ENCODE measurements around the gene CSRP3.

CSRP3 gene

GRCh38 chr11:19216021-19216420, 14.2 kb upstream of the CSRP3 start (continued):
- TF ChIP-seq HOXA7 (CRISPR knock-in tag; IDR thresholded peaks at IDR 0.05; ENCODE audit: borderline replicate concordance) (no peak), ZBTB20 (tag by site-specific recombination; IDR thresholded peaks at IDR 0.05) (no peak), ZNF211 (tag by site-specific recombination; IDR thresholded peaks at IDR 0.05; ENCODE audit: low read depth) (no peak)
- TF ChIP-seq, protein P1, sequence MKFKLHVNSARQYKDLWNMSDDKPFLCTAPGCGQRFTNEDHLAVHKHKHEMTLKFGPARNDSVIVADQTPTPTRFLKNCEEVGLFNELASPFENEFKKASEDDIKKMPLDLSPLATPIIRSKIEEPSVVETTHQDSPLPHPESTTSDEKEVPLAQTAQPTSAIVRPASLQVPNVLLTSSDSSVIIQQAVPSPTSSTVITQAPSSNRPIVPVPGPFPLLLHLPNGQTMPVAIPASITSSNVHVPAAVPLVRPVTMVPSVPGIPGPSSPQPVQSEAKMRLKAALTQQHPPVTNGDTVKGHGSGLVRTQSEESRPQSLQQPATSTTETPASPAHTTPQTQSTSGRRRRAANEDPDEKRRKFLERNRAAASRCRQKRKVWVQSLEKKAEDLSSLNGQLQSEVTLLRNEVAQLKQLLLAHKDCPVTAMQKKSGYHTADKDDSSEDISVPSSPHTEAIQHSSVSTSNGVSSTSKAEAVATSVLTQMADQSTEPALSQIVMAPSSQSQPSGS (tag by site-specific recombination; IDR thresholded peaks at IDR 0.05; ENCODE audit: low read depth): no peak

DNA sequence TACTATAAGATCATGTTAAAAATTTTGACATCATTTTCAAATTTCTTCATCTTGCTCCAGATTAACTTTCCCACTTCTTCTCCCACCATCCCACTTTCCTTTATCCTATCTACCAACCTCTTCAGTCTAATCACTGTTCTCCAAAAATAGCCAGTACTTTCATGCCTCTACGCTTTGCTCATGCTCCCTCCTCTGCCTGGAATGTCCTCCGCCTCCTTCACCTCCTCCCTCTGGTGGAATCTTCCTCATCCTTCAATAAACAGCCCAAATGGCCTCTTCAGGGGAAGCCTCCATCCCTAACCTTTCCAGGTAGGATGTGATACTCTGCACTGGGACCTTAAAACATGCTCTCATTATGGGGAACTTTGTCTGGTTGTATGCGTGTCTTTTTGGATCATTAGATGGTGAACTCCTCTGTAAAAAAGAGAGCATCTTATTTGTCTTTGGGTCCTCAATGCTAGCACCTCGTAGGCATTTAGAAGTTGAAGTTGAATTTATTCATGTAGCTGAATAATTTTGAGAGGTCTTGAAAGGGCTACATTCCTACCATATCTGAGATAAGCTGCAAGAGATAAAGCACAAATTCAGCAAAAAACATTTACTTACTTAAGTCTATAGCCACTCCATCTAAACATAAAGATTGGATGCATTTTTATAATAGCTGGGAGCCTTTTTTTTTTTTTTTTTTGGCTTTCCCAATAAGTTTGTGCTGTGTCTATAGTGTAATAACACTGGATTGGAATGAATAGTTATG, 8.0 kb upstream of the CSRP3 start:
- ChIA-PET POLR2A (interaction anchor here (0.7 kb wide), 1 partner anchor 383 kb away, joined by 6 read pairs; no protein-coding TSS in a partner anchor), CTCF (interaction anchor here (0.6 to 1.1 kb wide), 4 partner anchors 35 to 549 kb away, joined by 3 to 4 read pairs (median 4); no protein-coding TSS in a partner anchor)
- Histone ChIP-seq H3K4me3 (ENCODE audit: low read depth, low read length) (no peak overlapping the region), H3K4me1 (ENCODE audit: control insufficient read depth, insufficient read depth, low read length) (no peaks in the 10 kb centered on the region), H3K27ac (ENCODE audit: extremely low read depth, low read depth, low read length) (no peak overlapping the region), H3K36me3 (ENCODE audit: control insufficient read depth in 2 of 2, insufficient read depth in 1 of 2, low read length in 2 of 2) (no peaks in the 10 kb centered on the region), H3K9me3 (ENCODE audit: control insufficient read depth, insufficient read depth, low read depth, low read length) (no peaks in the 10 kb centered on the region)
- TF ChIP-seq ZNF26 (tag by site-specific recombination; IDR thresholded peaks at IDR 0.05) (no peak), ZNF623 (tag by site-specific recombination; IDR thresholded peaks at IDR 0.05) (no peak), ZNF501 (tag by site-specific recombination; IDR thresholded peaks at IDR 0.05) (no peak)

- H3K9me3 ChIP-seq (ENCODE audit: control insufficient read depth, insufficient read depth, low read depth, low read length): no peaks in the 10 kb centered on the region
- no peak overlapping the region for H3K4me3 ChIP-seq (ENCODE audit: low read depth, low read length)
- ChIA-PET POLR2A (no interaction called here), CTCF (interaction anchor here (0.7 to 0.8 kb wide), 3 partner anchors 138 to 1222 kb away, joined by 3 to 5 read pairs (median 4); no protein-coding TSS in a partner anchor)
- H3K36me3 ChIP-seq (ENCODE audit: control insufficient read depth in 2 of 2, insufficient read depth in 1 of 2, low read length in 2 of 2): no peaks in the 10 kb centered on the region
- no peaks in the 10 kb centered on the region for H3K4me1 ChIP-seq (ENCODE audit: control insufficient read depth, insufficient read depth, low read length)
- no peak overlapping the region for H3K27ac ChIP-seq (ENCODE audit: extremely low read depth, low read depth, low read length)
- TF ChIP-seq ZBTB21 (tag by site-specific recombination; IDR thresholded peaks at IDR 0.05) (no peak), ZNF37A (tag by site-specific recombination; IDR thresholded peaks at IDR 0.05) (no peak), PRDM2 (tag by site-specific recombination; IDR thresholded peaks at IDR 0.05; ENCODE audit: borderline replicate concordance) (no peak), ZNF654 (tag by site-specific recombination; IDR thresholded peaks at IDR 0.05; ENCODE audit: low read depth) (no peak), ZBTB8A (tag by site-specific recombination; IDR thresholded peaks at IDR 0.05) (no peak), ZNF274 (IDR thresholded peaks at IDR 0.05; ENCODE audit: low read length) (no peak), ZNF274 (tag by site-specific recombination; IDR thresholded peaks at IDR 0.05; ENCODE audit: borderline replicate concordance) (no peak)
- TF ChIP-seq, protein P2, sequence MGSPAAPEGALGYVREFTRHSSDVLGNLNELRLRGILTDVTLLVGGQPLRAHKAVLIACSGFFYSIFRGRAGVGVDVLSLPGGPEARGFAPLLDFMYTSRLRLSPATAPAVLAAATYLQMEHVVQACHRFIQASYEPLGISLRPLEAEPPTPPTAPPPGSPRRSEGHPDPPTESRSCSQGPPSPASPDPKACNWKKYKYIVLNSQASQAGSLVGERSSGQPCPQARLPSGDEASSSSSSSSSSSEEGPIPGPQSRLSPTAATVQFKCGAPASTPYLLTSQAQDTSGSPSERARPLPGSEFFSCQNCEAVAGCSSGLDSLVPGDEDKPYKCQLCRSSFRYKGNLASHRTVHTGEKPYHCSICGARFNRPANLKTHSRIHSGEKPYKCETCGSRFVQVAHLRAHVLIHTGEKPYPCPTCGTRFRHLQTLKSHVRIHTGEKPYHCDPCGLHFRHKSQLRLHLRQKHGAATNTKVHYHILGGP (tag by site-specific recombination; IDR thresholded peaks at IDR 0.05): no peak
These were observed 7.3 kb upstream of the CSRP3 start for GRCh38 chr11:19208959-19209546.

All from HEK293 (cell line).